Forelimb muscle (tissue), 1 donor: ENCODE measurements around the gene ELF4. TPM values are rescaled to one million over a fixed set of nuclear protein-coding genes. Genes with fewer than 3 reads are reported as not detected.

Source experiments
- DNase-seq: peaks from one replicate; pipeline ENCODE4 v3.0.0-alpha.2; 2013; ENCODE audit warnings: low read depth
- polyA plus RNA-seq: library from polyadenylated mRNA; unstranded; fragments of 120-200 nt; gene quantifications from one replicate; pipeline ENCODE4 v1.2.1, GENCODE V29; 2013; ENCODE audit not compliant: insufficient read length

The ELF4 gene
- polyA plus RNA-seq, 1 donor = 8.5 TPM

DNA sequence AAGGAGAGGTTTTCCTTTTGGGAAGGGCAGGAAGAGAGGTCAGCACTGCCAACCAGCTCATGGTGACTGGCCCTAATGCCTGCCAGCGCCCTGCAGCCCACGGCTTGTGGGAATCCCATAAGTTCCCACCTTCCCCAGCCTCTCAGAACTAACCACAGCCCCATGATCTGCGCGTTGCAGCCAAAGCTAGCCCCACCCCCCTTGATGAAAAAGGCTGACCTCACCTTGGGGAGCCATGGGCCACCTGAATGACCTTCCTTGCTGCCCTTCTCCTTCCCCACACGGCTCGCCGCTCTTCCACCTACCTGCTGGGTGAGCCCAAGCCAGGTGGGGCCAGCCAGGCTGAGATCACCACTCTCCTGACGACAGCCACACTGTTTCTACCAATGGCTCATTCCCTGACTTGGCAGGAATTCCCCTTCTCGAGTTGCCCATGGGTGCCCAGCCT, 3.9 kb upstream of the ELF4 start:
- DNase-seq = no peak

- DNase-seq = no peak
These were observed 1.2 kb upstream of the ELF4 start for GRCh38 chrX:130111220-130112154.

GRCh38 chrX:130109429-130110378, 593 bp downstream of the ELF4 start:
- DNase-seq = no peak

DNA sequence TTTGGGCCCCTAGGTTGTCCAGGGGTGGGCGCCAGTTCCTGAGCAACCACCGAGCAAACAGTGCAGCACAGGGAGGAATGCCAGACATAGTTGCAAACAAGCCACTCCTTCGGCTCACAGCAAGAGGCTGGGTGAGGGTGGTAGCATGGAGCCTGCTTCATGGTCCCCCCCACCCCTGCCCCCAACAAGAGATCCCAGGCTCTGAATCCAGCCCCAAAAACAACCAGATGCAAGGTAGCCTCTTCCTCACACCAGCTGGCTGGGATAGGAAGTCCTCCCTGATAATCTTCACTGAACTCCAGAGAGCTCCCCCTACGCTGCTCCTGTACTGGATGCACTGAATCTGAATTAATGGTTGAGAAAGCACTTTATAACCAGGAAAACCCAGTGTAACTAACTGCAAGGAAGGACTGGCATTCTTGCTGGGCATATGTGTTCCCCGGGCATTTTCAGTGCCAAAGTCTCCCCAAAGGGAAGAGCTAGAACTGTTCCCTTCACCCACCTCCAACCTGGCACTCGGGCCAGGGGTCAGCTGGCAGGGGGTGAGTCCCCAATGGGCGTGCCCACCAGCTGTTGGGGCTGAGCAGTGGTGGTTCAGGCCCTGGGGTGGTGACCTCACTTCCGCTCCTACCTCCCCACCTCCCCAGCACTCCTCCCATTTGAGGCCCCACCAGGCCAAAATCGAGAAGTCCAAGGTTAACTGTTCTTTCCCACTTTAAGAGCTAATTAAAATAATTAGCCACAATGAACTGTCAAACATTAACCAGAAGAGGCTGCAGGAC, 1.5 kb downstream of the ELF4 start:
- DNase-seq = no peak

- no peak for DNase-seq
These were observed 4.2 kb downstream of the ELF4 start for GRCh38 chrX:130106071-130106470.

DNA sequence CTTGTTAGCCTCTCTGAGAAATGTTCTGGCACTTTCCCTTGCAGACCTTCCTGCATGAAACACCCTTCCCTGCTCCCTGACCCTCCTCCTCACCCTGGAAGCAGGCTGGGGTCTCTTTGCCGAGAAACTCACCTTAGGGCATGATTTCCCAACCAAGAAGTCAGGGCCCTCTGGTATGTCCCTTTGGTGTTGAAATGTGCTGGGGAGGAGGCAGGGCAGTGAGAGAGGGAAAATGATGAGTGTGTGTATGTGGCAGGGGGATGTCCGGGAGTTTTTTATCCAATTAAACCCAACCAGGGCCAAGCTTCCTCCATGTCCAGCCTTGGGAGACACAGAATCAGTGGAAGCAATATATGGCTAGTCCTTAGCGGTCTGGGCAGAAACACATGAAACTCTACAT, 5.1 kb downstream of the ELF4 start:
- no peak for DNase-seq

- DNase-seq = no peak
These were observed 6.7 kb downstream of the ELF4 start for GRCh38 chrX:130103605-130104004.

DNA sequence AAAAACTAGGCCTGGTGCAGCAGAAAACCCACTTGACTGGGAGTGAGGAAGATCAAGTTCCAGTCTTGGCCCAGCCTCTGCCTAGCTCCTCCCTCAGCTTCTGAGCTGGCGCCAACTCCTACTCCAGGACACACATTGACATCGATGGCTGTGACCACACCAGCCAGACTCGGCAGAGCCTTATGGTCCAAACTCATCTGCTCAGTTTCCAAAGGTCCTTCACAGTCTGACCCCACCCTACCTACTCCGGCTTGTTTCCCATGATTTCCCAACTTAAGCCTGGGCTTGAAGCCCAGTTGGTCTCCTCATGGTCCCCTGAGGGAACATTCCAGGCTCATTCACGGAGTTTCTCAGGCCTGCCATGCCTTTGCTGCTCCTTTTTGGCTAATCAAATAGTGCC, 10.1 kb downstream of the ELF4 start:
- DNase-seq = no peak

GRCh38 chrX:130098210-130098552, 12.1 kb downstream of the ELF4 start:
- DNase-seq = no peak

- DNase-seq = no peak
These were observed 12.6 kb downstream of the ELF4 start for GRCh38 chrX:130097507-130098209.

- DNase-seq = no peak
These were observed 14.9 kb downstream of the ELF4 start for GRCh38 chrX:130095249-130096030.

- DNase-seq = no peak
These were observed 15.6 kb downstream of the ELF4 start for GRCh38 chrX:130094696-130095095.

DNA sequence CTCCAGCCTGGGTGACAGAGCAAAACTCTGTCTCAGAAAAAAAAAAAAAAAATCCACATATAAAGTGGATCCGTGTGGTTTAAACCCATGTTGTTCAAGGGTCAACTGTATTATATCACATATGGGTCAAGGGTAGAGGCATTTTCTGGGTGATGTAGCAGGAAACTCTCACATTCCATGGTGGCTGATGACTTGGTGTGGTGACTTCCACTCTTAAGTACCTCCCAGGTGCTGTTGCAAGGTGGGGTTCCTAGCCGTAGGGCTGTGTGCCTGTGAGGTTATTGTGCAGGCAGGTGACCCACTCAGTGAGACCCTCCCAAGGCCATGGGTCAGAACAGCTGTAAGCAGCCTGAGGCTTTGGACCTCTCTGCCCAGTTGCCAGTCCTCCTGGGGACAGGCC, 17.0 kb downstream of the ELF4 start:
- no peak for DNase-seq

DNA sequence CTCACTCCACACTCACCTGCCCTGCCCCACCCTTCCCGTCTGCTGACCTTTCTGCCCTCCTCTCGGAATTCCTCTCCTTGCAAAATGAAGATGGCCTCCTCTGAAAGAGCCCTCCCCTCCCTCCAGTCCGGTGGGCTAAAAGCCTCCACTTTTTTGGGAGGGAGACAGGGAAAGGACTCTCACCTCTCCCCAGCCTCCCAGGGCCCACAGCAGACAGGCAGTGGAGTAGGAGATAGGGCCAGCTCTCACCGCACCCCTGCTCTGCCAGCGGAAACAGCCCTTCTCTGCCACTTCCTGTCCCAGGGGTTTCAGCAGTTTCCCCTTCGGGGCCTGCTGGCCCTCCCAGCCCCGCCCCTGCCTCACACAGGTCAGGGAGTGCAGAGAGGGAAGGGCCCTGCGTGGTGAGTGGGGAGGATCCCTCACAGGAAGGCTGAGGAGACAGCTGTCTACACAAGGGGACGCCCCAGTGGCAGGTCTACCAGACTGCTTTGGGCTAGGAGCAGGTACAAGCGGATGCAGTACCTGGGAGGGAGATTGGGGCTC, 18.2 kb downstream of the ELF4 start:
- no peak for DNase-seq

- DNase-seq = no peak
These were observed 19.9 kb downstream of the ELF4 start for GRCh38 chrX:130090364-130090763.

DNA sequence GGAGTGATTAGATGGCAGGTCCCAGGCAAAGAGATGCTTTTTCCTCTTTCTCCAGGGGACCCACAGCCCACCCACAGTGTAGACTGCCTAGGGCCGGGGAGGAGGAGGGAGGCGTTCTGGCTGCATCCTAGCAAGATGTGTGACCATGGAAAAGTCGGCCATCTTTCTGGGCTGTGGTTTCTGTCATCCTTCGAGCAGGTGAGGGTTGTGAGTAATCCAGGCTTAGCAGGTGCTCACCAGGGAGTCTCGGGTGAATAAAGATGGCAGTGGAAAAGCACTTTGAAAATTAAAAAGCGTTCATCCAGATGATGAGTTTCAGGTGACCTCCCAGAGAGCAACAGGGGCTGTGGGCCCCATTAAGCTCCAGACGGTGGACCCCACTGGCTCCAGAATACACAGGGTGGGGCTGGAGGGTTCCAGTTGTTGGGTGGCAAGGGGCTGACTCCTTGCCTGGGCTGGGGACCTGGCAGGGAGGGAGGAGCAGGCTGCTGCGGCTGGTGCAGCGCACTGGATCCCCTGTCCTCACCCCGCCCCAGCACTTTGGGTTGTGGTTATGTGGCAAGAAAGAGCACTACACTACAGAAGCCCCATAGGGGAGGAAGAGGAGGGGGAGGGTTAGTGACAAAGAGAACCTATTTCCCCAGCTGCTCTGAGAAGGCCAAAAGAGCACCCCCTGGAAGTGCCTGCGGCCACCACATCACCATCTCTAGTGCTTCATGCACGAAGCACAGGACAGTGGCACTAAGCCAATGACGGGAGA, 23.7 kb downstream of the ELF4 start:
- DNase-seq = no peak

DNA sequence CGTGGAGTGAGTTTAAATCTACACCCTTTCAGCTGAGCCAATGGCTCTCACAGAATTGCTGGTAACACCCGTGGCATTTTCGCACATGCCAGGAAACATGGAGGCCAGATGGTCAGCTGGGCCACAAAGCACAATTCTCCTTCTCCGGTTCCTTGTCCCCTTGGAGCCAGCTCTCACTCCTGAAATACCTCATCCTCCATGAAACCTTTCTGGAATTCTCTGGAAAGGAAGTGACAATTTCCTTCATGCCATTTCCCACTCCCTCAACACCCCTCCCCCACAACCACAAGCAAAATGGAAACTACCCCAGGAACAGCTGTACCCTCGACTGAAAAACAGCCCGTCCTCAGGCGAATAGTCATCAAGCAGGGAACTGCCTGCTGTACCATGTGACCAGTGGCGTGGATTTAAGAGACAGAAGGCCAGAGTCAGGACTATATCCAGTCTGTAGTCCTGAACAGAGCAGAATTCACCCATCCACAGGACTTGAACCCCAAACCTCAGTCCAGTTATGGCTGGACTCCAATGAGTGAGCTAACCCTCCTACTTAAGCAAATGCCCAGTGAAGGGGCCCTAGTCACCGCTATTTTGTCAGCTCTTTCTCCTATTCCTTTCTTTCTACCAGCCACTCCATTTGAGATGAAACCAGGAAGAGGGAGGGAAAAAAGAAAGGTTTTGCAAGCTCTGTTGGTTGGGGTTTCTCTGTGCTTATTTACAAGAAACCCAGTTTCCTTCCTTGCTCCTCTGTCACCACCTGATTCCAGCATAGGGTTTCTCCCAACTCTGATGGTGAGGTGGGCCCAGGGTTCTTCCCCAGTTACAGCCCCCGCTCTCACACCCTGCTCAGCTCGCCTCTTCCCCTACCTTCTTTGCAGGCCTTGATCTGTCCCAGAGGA, 24.5 kb downstream of the ELF4 start:
- DNase-seq = no peak

DNA sequence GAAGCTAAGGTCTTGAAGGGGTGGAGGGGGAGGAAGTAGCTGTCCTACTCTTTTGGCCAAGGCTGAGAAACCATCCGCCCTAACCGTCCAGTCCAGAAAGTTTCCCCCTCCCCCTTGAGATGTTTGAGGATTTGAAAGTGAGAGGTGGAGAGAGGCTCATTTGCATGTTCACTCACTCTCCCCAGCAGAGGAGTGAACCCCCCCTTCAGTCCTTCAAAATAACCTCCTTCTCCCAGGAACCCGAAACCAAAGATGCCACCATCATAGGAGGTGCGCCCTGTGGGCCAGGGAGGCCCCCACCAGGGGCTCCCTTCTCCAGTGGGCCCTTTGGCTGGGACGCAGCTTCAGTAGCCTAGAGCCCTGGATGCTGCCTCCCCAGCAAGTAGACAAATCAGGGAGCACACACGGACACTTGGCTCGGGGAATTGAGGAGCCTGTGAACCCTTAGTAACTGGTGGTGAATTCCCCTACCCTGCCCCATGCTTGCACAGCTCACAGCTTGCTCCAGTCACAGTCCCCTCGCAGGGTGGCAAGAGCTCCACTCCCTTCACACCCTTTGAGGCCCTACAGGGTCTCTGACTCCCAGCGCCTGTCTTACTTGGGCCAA, 25.6 kb downstream of the ELF4 start:
- DNase-seq = no peak
